GM12878 (cell line): ENCODE measurements around the gene ENOPH1. TPM values are rescaled to one million over a fixed set of nuclear protein-coding genes. Genes with fewer than 3 reads are reported as not detected.

Source experiments
- ATAC-seq: fragments of 200-7000 bp; cut with Tn5 transposase; 3 replicates; pipeline ENCODE4 v1.9.1; 2020; ENCODE audit warnings: mild to moderate bottlenecking, moderate library complexity
- BruUV-seq: library from RNA; stranded (reverse); fragments of 400-500 nt; replicated peaks from 2 replicates; lab custom pipeline; 2021; lab: Mats Ljungman, UMichigan
- CTCF ChIA-PET: fragments of 300-600 bp; sonication (Branson Sonifier 250); formaldehyde crosslinking; extraction: SDS; loops from one replicate; lab custom pipeline; 2021; ENCODE audit warnings: inconsistent platforms; lab: Yijun Ruan, JAX
- POLR2A ChIA-PET: fragments of 350-600 bp; formaldehyde crosslinking; extraction: SDS; loops from one replicate; lab custom pipeline; 2021; ENCODE audit warnings: inconsistent platforms; lab: Charles Lee
- RAD21 ChIA-PET: fragments of 300-600 bp; sonication (Branson Sonifier 250); formaldehyde crosslinking; loops from one replicate; lab custom pipeline; 2023; ENCODE audit warnings: antibody characterized with exemption; ENCODE audit not compliant: unreplicated experiment; lab: Charles Lee
- SMC1A ChIA-PET: fragments of 300-600 bp; sonication (Branson Sonifier 250); formaldehyde crosslinking; loops from one replicate; lab custom pipeline; 2023; ENCODE audit not compliant: unreplicated experiment, uncharacterized antibody; lab: Charles Lee
- DNase-seq: peaks from one replicate; pipeline ENCODE4 v3.0.0-alpha.2; 2011; ENCODE audit warnings: low read depth, low spot score
- FAIRE-seq: peaks from 3 replicates; lab custom pipeline; 2011; peaks lifted over from hg19 to GRCh38; lab: Jason Lieb, UNC
- H2AFZ ChIP-seq: 2 replicates; pipeline ENCODE4 v1.6.0; 2011; ENCODE audit warnings: low read depth, low read length, control low read depth; ENCODE audit not compliant: control insufficient read depth
- H3K27ac ChIP-seq: 2 replicates; pipeline ENCODE4 v1.5.1; 2011; ENCODE audit warnings: control low read depth; ENCODE audit not compliant: control insufficient read depth, insufficient read depth
- H3K27me3 ChIP-seq, 2 experiments: replicated peaks in 1 of 2; 2 replicates each; pipeline versions ENCODE4 v1.6.0 to v1.6.1; 2011; ENCODE audit warnings: low read length in 1 of 2; ENCODE audit not compliant: control insufficient read depth in 2 of 2, insufficient read depth in 2 of 2
- H3K36me3 ChIP-seq, 2 experiments: 2 replicates each; pipeline ENCODE4 v1.5.1; 2011; ENCODE audit warnings: low read length in 1 of 2; ENCODE audit not compliant: control insufficient read depth in 2 of 2, insufficient read depth in 2 of 2
- H3K4me1 ChIP-seq: 2 replicates; pipeline ENCODE4 v1.6.1; 2011; ENCODE audit warnings: mild to moderate bottlenecking, low read length, moderate library complexity, mixed read lengths; ENCODE audit not compliant: control insufficient read depth, insufficient read depth
- H3K4me2 ChIP-seq: 2 replicates; pipeline ENCODE4 v1.6.0; 2011; ENCODE audit warnings: control low read depth; ENCODE audit not compliant: control insufficient read depth, insufficient read depth
- H3K4me3 ChIP-seq: fragments of 200-600 bp; sonication (generic); 2 replicates; pipeline ENCODE4 v1.5.1; 2016
- H3K79me2 ChIP-seq: 2 replicates; pipeline ENCODE4 v1.6.0; 2011; ENCODE audit warnings: low read length; ENCODE audit not compliant: control insufficient read depth, insufficient read depth
- H3K9ac ChIP-seq: 2 replicates; pipeline ENCODE4 v1.8.0; 2011; ENCODE audit warnings: low read length, control low read depth, mixed read lengths; ENCODE audit not compliant: control insufficient read depth, insufficient read depth
- H3K9me3 ChIP-seq: replicated peaks from 3 replicates; pipeline ENCODE4 v1.5.1; 2011; ENCODE audit warnings: mild to moderate bottlenecking, low read length; ENCODE audit not compliant: control insufficient read depth, insufficient read depth
- H4K20me1 ChIP-seq: 2 replicates; pipeline ENCODE4 v1.6.0; 2011; ENCODE audit not compliant: control insufficient read depth, insufficient read depth
- ASH2L ChIP-seq: fragments of 300-600, 200-600 bp; sonication (generic); IDR thresholded peaks from 2 replicates; pipeline ENCODE4 v1.6.1; 2017; ENCODE audit warnings: low read depth, mild to moderate bottlenecking, borderline replicate concordance
- EED ChIP-seq: sonication (generic); IDR thresholded peaks from 2 replicates; pipeline ENCODE4 v1.6.1; 2016; ENCODE audit warnings: antibody characterized with exemption, low read depth
- GATAD2B ChIP-seq: fragments of 450-650 bp; conservative IDR thresholded peaks from 2 replicates; pipeline ENCODE4 v1.6.1; 2017; ENCODE audit warnings: low read depth, mild to moderate bottlenecking, moderate library complexity
- KAT2A ChIP-seq: conservative IDR thresholded peaks from 2 replicates; pipeline ENCODE4 v1.6.1; 2011; ENCODE audit warnings: low read depth, low read length; ENCODE audit not compliant: control insufficient read depth
- POLR2A ChIP-seq: IDR thresholded peaks from 2 replicates; pipeline ENCODE4 v1.6.1; 2011; ENCODE audit warnings: low read depth, mild to moderate bottlenecking, low read length
- POLR2AphosphoS5 ChIP-seq: IDR thresholded peaks from 2 replicates; pipeline ENCODE4 v1.6.1; 2011; ENCODE audit warnings: mild to moderate bottlenecking, low read length, inconsistent platforms
- RAD21 ChIP-seq: IDR thresholded peaks from 2 replicates; pipeline ENCODE4 v1.6.1; 2011; ENCODE audit warnings: mild to moderate bottlenecking, low read depth, low read length, moderate library complexity; ENCODE audit not compliant: insufficient read depth
- SREBF1 ChIP-seq: IDR thresholded peaks from 2 replicates; pipeline ENCODE4 v1.6.1; 2012; ENCODE audit warnings: mild to moderate bottlenecking, low read length
- SUPT20H ChIP-seq: IDR thresholded peaks from 2 replicates; pipeline ENCODE4 v1.6.1; 2011; ENCODE audit warnings: low read depth, mild to moderate bottlenecking, low read length, moderate library complexity, borderline replicate concordance; ENCODE audit not compliant: control insufficient read depth
- ZBTB33 ChIP-seq: fragments of 450-650 bp; IDR thresholded peaks from 2 replicates; pipeline ENCODE4 v1.6.1; 2017; ENCODE audit warnings: mild to moderate bottlenecking
- ZZZ3 ChIP-seq: IDR thresholded peaks from 2 replicates; pipeline ENCODE4 v1.6.1; 2011; ENCODE audit warnings: low read depth; ENCODE audit not compliant: control insufficient read depth, insufficient read length
- WGBS: methylation state at CpG from one replicate; pipeline ENCODE4 v1.1.6; 2016; ENCODE audit warnings: low lambda C conversion rate; ENCODE audit not compliant: insufficient replicate concordance, insufficient coverage; ENCODE audit errors: missing lambda C conversion rate; 5-methylcytosine and 5-hydroxymethylcytosine counted together
- in situ Hi-C: fragments of 300-500 bp; cut with MboI; formaldehyde crosslinking; loops from 9 replicates; pipeline ENCODE4 v1.14.3; 2018; ENCODE audit warnings: mixed read lengths
- intact Hi-C: fragments of 100-400 bp; cut with micrococcal nuclease; formaldehyde crosslinking; loops from one replicate; pipeline ENCODE4 v1.14.2; 2022; ENCODE audit not compliant: unreplicated experiment
- polyA plus RNA-seq, 11 experiments: library from polyadenylated mRNA; depleted of rRNA in 4 of 11; unstranded in 6 of 11; stranded (reverse) in 5 of 11; fragments of >200 nt; fragmentation: Nextera tagmentation in 4 of 11; fragmentation: Illumina TruSeq in 1 of 11; extraction: Ambion mirVana in 4 of 11; extraction: Trizol in 1 of 11; gene quantifications; 1 replicate in 1 of 11; 2 replicates in 10 of 11; pipeline versions ENCODE4 v1.2.1 to v1.2.3, GENCODE V29; 2011 to 2016; ENCODE audit warnings: inconsistent platforms in 2 of 11, missing spikeins in 2 of 11, low read depth in 1 of 11
- total RNA-seq, 4 experiments: library from RNA; depleted of rRNA in 3 of 4; stranded (reverse); fragments of >200 nt in 3 of 4; fragmentation: Illumina TruSeq in 1 of 4; extraction: Trizol in 1 of 4; gene quantifications; 2 replicates each; pipeline versions ENCODE4 v1.2.1 to v1.2.3, GENCODE V29; 2013 to 2021

ENOPH1 gene
- total and polyA plus RNA-seq, 10 of the 15 experiments (the other 5 are each of a cell fraction or from before 2014, with no cell fraction given) = 24.4 to 83.6 (median 46.7) TPM

- BruUV-seq = no TSS peak
- H3K9ac ChIP-seq = no peak overlapping the region
- no peak overlapping the region for H2AFZ ChIP-seq
- RAD21 ChIA-PET = no interaction called here
- intact Hi-C loops = loop anchor here (10.0 kb wide), 1 partner anchor 141 kb away; no protein-coding TSS in a partner anchor
- H3K27ac ChIP-seq = no peak overlapping the region
- no peak for ATAC-seq
- H3K36me3 ChIP-seq = peaks cover 2 to 24% of the 10 kb centered on the region in 2 experiments
- in situ Hi-C loops = loop anchor here (10.0 kb wide), 1 partner anchor 51 kb away; the partner anchor contains the start of gene HNRNPD
- TF ChIP-seq GATAD2B (no peak), ZBTB33 (peak; percentile 45; the same call in 1 of the 2 replicates), SUPT20H (no peak), ASH2L (no peak), EED (no peak), RAD21 (no peak), POLR2AphosphoS5 (peak; percentile 52; the same call in 1 of the 2 replicates), POLR2A (0 out of 2 replicates have a peak, but pooled peaks have one; percentile 39), KAT2A (no peak), SREBF1 (no peak), ZZZ3 (no peak)
- TF ChIP-seq, all 136 proteins: peak for 3
- H3K4me3 ChIP-seq = no peak overlapping the region
- ChIA-PET CTCF (no interaction called here), POLR2A (no interaction called here), SMC1A (interaction anchor here (1.9 kb wide), 1 partner anchor 10 kb away, joined by 5 read pairs; no protein-coding TSS in a partner anchor)
- no peaks in the 10 kb centered on the region for H3K9me3 ChIP-seq
- H3K27me3 ChIP-seq = no peaks in the 10 kb centered on the region
- H4K20me1 ChIP-seq = peaks cover 16% of the 10 kb centered on the region
- H3K4me2 ChIP-seq = 0 out of 2 replicates have a peak overlapping the region, but pooled peaks have one; percentile 23
- DNase-seq (no peak), FAIRE-seq (no peak)
- peaks cover 3% of the 10 kb centered on the region; the same call in 1 of the 2 replicates for H3K4me1 ChIP-seq
- 98% methylated on average over 10 of the region's 10 CpGs for WGBS
- peaks cover 46% of the 10 kb centered on the region for H3K79me2 ChIP-seq
These were observed 4.9 kb upstream of the ENOPH1 start for GRCh38 chr4:82425478-82425877.
